ENCODE data around the gene SIAH1.

The SIAH1 gene

GRCh38 chr16:48366165-48367093, 18.8 kb downstream of the SIAH1 start (continued):
- TF ChIP-seq INSM2 (tag by site-specific recombination; IDR thresholded peaks at IDR 0.05) (no peak), ZSCAN5A (tag by site-specific recombination; IDR thresholded peaks at IDR 0.05) (no peak), ZNF221 (tag by site-specific recombination; IDR thresholded peaks at IDR 0.05; ENCODE audit: borderline replicate concordance) (no peak), SETDB1 (IDR thresholded peaks at IDR 0.05; ENCODE audit: insufficient read length, low read length) (no peak), ZNF701 (tag by site-specific recombination; IDR thresholded peaks at IDR 0.05) (no peak), ZNF621 (tag by site-specific recombination; IDR thresholded peaks at IDR 0.05) (no peak), ZNF654 (tag by site-specific recombination; IDR thresholded peaks at IDR 0.05; ENCODE audit: low read depth) (no peak), GLIS2 (tag by site-specific recombination; IDR thresholded peaks at IDR 0.05) (no peak), ZNF664 (tag by site-specific recombination; IDR thresholded peaks at IDR 0.05) (peak; percentile 40), ZNF274 (IDR thresholded peaks at IDR 0.05; ENCODE audit: low read length) (no peak), ZNF274 (tag by site-specific recombination; IDR thresholded peaks at IDR 0.05; ENCODE audit: borderline replicate concordance) (no peak), ZFP37 (tag by site-specific recombination; IDR thresholded peaks at IDR 0.05) (no peak), ZNF26 (tag by site-specific recombination; IDR thresholded peaks at IDR 0.05) (no peak), ZNF202 (tag by site-specific recombination; IDR thresholded peaks at IDR 0.05; ENCODE audit: borderline replicate concordance) (no peak), ZIC2 (tag by site-specific recombination; IDR thresholded peaks at IDR 0.05) (no peak), ZNF335 (tag by site-specific recombination; conservative IDR thresholded peaks at IDR 0.05) (peak; percentile 56), ZNF518A (tag by site-specific recombination; conservative IDR thresholded peaks at IDR 0.05; ENCODE audit: low read depth) (peak; percentile 50; the same call in 1 of the 2 replicates), GLI4 (tag by site-specific recombination; IDR thresholded peaks at IDR 0.05) (no peak), ZSCAN23 (tag by site-specific recombination; IDR thresholded peaks at IDR 0.05) (no peak), ZNF501 (tag by site-specific recombination; IDR thresholded peaks at IDR 0.05) (no peak), ZNF169 (tag by site-specific recombination; IDR thresholded peaks at IDR 0.05) (no peak), REPIN1 (tag by site-specific recombination; IDR thresholded peaks at IDR 0.05; ENCODE audit: low read depth) (no peak), GLI2 (tag by site-specific recombination; IDR thresholded peaks at IDR 0.05; ENCODE audit: borderline replicate concordance, low read depth) (no peak), ZNF223 (tag by site-specific recombination; IDR thresholded peaks at IDR 0.05) (no peak), ZNF350 (tag by site-specific recombination; IDR thresholded peaks at IDR 0.05) (no peak), BCL11B (tag by site-specific recombination; IDR thresholded peaks at IDR 0.05; ENCODE audit: low read depth) (no peak), ZNF214 (tag by site-specific recombination; IDR thresholded peaks at IDR 0.05; ENCODE audit: borderline replicate concordance) (no peak)
